Camera-type eye (tissue), 1 donor: ENCODE results near the gene JAKMIP3. TPM values are rescaled to one million over a fixed set of nuclear protein-coding genes. Genes with fewer than 3 reads are reported as not detected.

ENCODE experiments used
- total RNA-seq: library from RNA; depleted of rRNA; stranded (reverse); fragments of >200 nt; gene quantifications from one replicate; pipeline ENCODE4 v1.2.3, GENCODE V29; 2014

Gene JAKMIP3
- 1.4 TPM for total RNA-seq

DNA sequence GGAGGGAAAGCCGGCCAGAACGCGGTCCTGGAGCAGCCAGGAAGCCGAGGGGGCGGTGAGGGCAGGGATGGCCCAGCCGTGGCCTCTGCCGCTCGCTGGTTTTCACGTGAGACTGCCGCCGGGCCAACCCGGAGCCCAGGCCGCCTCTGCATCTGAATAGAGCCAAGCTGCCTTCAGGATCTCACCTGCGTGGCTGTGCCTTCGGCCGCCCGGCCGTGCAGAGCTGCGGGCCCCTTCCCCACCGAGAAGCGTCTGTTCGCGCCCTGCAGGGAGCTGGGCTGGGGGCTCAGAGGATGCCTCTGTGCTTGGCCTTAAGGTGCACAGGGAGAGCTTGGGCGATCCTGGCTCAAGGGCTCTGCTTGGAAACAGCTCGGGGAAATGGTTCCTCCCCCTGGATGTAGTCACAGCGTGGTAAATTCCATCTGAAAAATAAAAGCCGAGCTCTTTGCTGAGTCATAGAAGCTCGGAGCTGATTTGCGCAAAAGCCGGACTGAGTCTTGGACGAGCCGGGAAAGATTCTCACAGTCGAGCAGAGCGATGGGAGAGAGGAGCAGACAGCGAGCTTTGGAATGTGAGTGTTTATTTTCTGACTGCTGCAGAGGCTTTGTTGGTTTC lies at the start of gene JAKMIP3:
JAKMIP3 (plus strand) TSS at position 456 of the 615 bp plus-strand sequence. CDS start 38,863 bp downstream, outside the sequence.

Other genes with a start within 250 kb of the JAKMIP3 start
- gene PPP2R2D, start 164.9 kb upstream of the JAKMIP3 start, total RNA-seq: 54.2 TPM
- gene BNIP3, start 84.0 kb upstream of the JAKMIP3 start, total RNA-seq: 135 TPM
- gene DPYSL4, start 121.0 kb downstream of the JAKMIP3 start, total RNA-seq: 55.0 TPM
- gene STK32C, start 242.0 kb downstream of the JAKMIP3 start, total RNA-seq: 7.9 TPM